K562 (cell line): ENCODE results near the gene PIK3CD. TPM values are rescaled to one million over a fixed set of nuclear protein-coding genes. Genes with fewer than 3 reads are reported as not detected.
A peak's percentile ranks its signal among the peaks of the same experiment; 100 is the strongest.

Experiments
- ATF7 ChIP-seq: fragments of 450-650 bp; IDR thresholded peaks from 2 replicates; pipeline ENCODE4 v1.7.1; 2014; ENCODE audit warnings: mild to moderate bottlenecking, moderate library complexity
- ESRRA ChIP-seq: fragments of 450-650 bp; IDR thresholded peaks from 2 replicates; pipeline ENCODE4 v1.6.1; 2014; ENCODE audit warnings: low read depth, mild to moderate bottlenecking, moderate library complexity, borderline replicate concordance
- IRF9 ChIP-seq: fragments of 450-650 bp; IDR thresholded peaks from 2 replicates; pipeline ENCODE4 v1.6.1; 2016; ENCODE audit warnings: missing biosample characterization, missing genetic modification characterization
- KLF13 ChIP-seq: fragments of 450-650 bp; IDR thresholded peaks from 2 replicates; pipeline ENCODE4 v1.6.1; 2016; ENCODE audit warnings: missing genetic modification characterization, low read depth, mild to moderate bottlenecking, missing compliant biosample characterization, moderate library complexity, borderline replicate concordance
- MEF2D ChIP-seq: conservative IDR thresholded peaks from 2 replicates; pipeline ENCODE4 v1.6.1; 2016; ENCODE audit warnings: low read depth, missing genetic modification characterization, missing compliant biosample characterization
- PKNOX1 ChIP-seq: fragments of 450-650 bp; IDR thresholded peaks from 2 replicates; pipeline ENCODE4 v1.6.1; 2016
- SMAD4 ChIP-seq: fragments of 250-450 bp; sonication (Bioruptor Pico); conservative IDR thresholded peaks from 2 replicates; pipeline ENCODE4 v1.8.0; 2021; ENCODE audit warnings: inconsistent platforms, mild to moderate bottlenecking, moderate library complexity
- ZNF239 ChIP-seq: fragments of 250-450 bp; sonication (Bioruptor Pico); IDR thresholded peaks from 2 replicates; pipeline ENCODE4 v1.4.0; 2020; ENCODE audit warnings: mild to moderate bottlenecking
- ZNF263 ChIP-seq: sonication (generic); formaldehyde crosslinking; IDR thresholded peaks from 2 replicates; pipeline ENCODE4 v1.8.0; 2022; ENCODE audit warnings: mild to moderate bottlenecking, missing genetic modification reagents, borderline replicate concordance
- ZNF41 ChIP-seq: fragments of 250-450 bp; sonication (Bioruptor Pico); conservative IDR thresholded peaks from 2 replicates; pipeline ENCODE4 v1.4.0; 2020; ENCODE audit warnings: mild to moderate bottlenecking
- ZNF584 ChIP-seq: fragments of 200-800 bp; sonication (Bioruptor generic); IDR thresholded peaks from 2 replicates; pipeline ENCODE4 v1.6.1; 2016; ENCODE audit warnings: low read depth, mild to moderate bottlenecking, missing genetic modification characterization, missing compliant biosample characterization
- polyA plus RNA-seq, 8 experiments: library from polyadenylated mRNA; depleted of rRNA in 4 of 8; stranded (reverse) in 5 of 8; unstranded in 3 of 8; fragments of >200 nt; fragmentation: Nextera tagmentation in 2 of 8; fragmentation: Illumina TruSeq in 1 of 8; extraction: Ambion mirVana in 2 of 8; extraction: Trizol in 1 of 8; gene quantifications; 2 replicates each; pipeline versions ENCODE4 v1.2.1 to v1.2.3, GENCODE V29; 2011 to 2014; ENCODE audit warnings: inconsistent platforms in 1 of 8, missing spikeins in 1 of 8
- total RNA-seq, 7 experiments: library from RNA; depleted of rRNA in 6 of 7; stranded (reverse); fragments of >200 nt in 6 of 7; fragmentation: Illumina TruSeq in 2 of 7; extraction: Trizol in 2 of 7; gene quantifications; 2 replicates each; pipeline versions ENCODE4 v1.2.1 to v1.2.3, GENCODE V29; 2011 to 2021; ENCODE audit warnings: low replicate concordance in 1 of 7
- TF ChIP-seq, protein P1 (sequence below), 2 experiments: fragments of 450-650 bp; conservative IDR thresholded peaks; 2 replicates each; pipeline ENCODE4 v1.6.1; 2017; ENCODE audit warnings: mild to moderate bottlenecking in 2 of 2, moderate library complexity in 2 of 2
- TF ChIP-seq, protein P2 (sequence below): fragments of 200-800 bp; sonication (Bioruptor generic); IDR thresholded peaks from 2 replicates; pipeline ENCODE4 v1.6.1; 2017; ENCODE audit warnings: missing genetic modification characterization, missing compliant biosample characterization
- TF ChIP-seq, protein P3 (sequence below): IDR thresholded peaks from 2 replicates; pipeline ENCODE4 v1.6.1; 2011; ENCODE audit warnings: borderline replicate concordance, low read depth, mild to moderate bottlenecking, moderate library complexity, low read length; ENCODE audit not compliant: insufficient read depth, poor library complexity, severe bottlenecking
- TF ChIP-seq, protein P4 (sequence below): sonication (generic); formaldehyde crosslinking; IDR thresholded peaks from 2 replicates; pipeline ENCODE4 v1.8.0; 2022; ENCODE audit warnings: missing genetic modification reagents, mild to moderate bottlenecking, borderline replicate concordance

Gene PIK3CD
- total and polyA plus RNA-seq, 9 of the 15 experiments (the other 6 are each of a cell fraction or from before 2014, with no cell fraction given): 1.8 to 20.8 (median 7.2) TPM

DNA sequence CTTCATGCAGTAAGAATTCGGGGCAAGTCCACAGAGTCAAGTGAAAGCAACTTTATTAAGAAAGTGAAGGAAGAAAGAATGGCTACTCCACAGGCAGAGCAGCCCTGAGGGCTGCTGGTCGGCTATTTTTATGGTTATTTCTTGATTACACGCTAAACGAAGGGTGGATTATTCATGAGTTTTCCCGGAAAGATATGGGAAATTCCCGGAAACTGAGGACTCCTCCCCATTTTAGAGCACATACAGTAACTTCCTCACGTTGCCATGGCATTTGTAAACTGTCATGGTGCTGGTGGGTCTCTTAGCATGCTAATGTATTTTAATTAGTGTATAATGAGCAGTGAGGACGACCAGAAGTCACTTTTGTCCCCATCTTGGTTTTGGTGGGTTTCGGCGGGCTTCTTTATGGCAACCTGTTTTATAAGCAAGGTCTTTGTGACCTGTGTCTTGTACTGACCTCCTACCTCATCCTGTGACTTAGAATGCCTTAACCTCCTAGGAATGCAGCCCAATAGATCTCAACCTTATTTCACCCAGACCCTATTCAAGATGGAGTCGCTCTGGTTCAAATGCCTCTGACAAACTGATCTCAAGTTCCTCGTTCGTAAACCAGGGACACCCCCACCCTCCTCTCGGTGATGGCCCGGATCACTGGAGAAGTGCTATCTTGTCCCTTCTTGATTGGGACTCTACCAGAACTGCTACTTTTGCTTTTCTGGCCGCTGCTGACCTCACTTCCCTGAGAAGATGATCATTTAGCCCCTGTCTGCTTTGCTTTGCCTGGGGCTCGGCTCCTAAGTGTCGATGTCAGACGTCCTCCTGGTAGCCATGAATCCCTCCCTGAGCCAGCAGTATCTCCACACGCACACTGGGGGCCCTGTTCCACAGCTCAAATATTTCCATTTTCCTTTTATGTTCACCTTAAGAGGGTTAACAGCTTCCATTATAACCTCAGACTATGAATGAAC is 123.5 kb downstream of the PIK3CD start (continued):
- TF ChIP-seq, protein P1, sequence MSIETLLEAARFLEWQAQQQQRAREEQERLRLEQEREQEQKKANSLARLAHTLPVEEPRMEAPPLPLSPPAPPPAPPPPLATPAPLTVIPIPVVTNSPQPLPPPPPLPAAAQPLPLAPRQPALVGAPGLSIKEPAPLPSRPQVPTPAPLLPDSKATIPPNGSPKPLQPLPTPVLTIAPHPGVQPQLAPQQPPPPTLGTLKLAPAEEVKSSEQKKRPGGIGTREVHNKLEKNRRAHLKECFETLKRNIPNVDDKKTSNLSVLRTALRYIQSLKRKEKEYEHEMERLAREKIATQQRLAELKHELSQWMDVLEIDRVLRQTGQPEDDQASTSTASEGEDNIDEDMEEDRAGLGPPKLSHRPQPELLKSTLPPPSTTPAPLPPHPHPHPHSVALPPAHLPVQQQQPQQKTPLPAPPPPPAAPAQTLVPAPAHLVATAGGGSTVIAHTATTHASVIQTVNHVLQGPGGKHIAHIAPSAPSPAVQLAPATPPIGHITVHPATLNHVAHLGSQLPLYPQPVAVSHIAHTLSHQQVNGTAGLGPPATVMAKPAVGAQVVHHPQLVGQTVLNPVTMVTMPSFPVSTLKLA (conservative IDR thresholded peaks at IDR 0.05): peak in 1 of 2 experiments; percentile 47; a peak in 2 of 4 replicates
- no peak for TF ChIP-seq ESRRA
- TF ChIP-seq MEF2D: peak; percentile 97
- peak; percentile 79; the same call in 1 of the 2 replicates for TF ChIP-seq ZNF584 (CRISPR knock-in tag)
- TF ChIP-seq PKNOX1: no peak
- TF ChIP-seq SMAD4 (CRISPR knock-in tag): peak; percentile 94
- peak; percentile 76 for TF ChIP-seq ZNF263 (CRISPR knock-in tag)
- TF ChIP-seq, protein P2, sequence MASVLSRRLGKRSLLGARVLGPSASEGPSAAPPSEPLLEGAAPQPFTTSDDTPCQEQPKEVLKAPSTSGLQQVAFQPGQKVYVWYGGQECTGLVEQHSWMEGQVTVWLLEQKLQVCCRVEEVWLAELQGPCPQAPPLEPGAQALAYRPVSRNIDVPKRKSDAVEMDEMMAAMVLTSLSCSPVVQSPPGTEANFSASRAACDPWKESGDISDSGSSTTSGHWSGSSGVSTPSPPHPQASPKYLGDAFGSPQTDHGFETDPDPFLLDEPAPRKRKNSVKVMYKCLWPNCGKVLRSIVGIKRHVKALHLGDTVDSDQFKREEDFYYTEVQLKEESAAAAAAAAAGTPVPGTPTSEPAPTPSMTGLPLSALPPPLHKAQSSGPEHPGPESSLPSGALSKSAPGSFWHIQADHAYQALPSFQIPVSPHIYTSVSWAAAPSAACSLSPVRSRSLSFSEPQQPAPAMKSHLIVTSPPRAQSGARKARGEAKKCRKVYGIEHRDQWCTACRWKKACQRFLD (CRISPR knock-in tag): peak; percentile 94
- TF ChIP-seq, protein P3, sequence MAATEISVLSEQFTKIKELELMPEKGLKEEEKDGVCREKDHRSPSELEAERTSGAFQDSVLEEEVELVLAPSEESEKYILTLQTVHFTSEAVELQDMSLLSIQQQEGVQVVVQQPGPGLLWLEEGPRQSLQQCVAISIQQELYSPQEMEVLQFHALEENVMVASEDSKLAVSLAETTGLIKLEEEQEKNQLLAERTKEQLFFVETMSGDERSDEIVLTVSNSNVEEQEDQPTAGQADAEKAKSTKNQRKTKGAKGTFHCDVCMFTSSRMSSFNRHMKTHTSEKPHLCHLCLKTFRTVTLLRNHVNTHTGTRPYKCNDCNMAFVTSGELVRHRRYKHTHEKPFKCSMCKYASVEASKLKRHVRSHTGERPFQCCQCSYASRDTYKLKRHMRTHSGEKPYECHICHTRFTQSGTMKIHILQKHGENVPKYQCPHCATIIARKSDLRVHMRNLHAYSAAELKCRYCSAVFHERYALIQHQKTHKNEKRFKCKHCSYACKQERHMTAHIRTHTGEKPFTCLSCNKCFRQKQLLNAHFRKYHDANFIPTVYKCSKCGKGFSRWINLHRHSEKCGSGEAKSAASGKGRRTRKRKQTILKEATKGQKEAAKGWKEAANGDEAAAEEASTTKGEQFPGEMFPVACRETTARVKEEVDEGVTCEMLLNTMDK: no peak
- TF ChIP-seq, protein P4, sequence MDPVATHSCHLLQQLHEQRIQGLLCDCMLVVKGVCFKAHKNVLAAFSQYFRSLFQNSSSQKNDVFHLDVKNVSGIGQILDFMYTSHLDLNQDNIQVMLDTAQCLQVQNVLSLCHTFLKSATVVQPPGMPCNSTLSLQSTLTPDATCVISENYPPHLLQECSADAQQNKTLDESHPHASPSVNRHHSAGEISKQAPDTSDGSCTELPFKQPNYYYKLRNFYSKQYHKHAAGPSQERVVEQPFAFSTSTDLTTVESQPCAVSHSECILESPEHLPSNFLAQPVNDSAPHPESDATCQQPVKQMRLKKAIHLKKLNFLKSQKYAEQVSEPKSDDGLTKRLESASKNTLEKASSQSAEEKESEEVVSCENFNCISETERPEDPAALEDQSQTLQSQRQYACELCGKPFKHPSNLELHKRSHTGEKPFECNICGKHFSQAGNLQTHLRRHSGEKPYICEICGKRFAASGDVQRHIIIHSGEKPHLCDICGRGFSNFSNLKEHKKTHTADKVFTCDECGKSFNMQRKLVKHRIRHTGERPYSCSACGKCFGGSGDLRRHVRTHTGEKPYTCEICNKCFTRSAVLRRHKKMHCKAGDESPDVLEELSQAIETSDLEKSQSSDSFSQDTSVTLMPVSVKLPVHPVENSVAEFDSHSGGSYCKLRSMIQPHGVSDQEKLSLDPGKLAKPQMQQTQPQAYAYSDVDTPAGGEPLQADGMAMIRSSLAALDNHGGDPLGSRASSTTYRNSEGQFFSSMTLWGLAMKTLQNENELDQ (CRISPR knock-in tag): no peak
- TF ChIP-seq IRF9: peak; percentile 91
- peak; percentile 57; the same call in 1 of the 2 replicates for TF ChIP-seq ZNF239 (CRISPR knock-in tag)
- TF ChIP-seq KLF13: peak; percentile 65; the same call in 1 of the 2 replicates
- TF ChIP-seq ZNF41: peak; percentile 89
- peak; percentile 44; the same call in 1 of the 2 replicates for TF ChIP-seq ATF7
